ENCODE data around the gene THAP11. TPM values are rescaled to one million over a fixed set of nuclear protein-coding genes. Genes with fewer than 3 reads are reported as not detected.

The THAP11 gene
- polyA plus RNA-seq, 1 donor from 2014 or later: 42.6 TPM

- peak overlapping the region; percentile 97 for H3K4me3 ChIP-seq (ENCODE audit: low read length)
- no peaks in the 10 kb centered on the region for H3K9me2 ChIP-seq (ENCODE audit: insufficient read depth, low read length)
- H2AFZ ChIP-seq (ENCODE audit: low read depth, low read length): no peak overlapping the region
- H3K27me3 ChIP-seq (ENCODE audit: insufficient read depth, low read depth, low read length): no peaks in the 10 kb centered on the region
- no peaks in the 10 kb centered on the region for H3K36me3 ChIP-seq (ENCODE audit: insufficient read depth, low read length)
- no peaks in the 10 kb centered on the region for H4K20me1 ChIP-seq (ENCODE audit: insufficient read depth)
- H3K9ac ChIP-seq (ENCODE audit: low read length): peak overlapping the region; percentile 96
- H3K27ac ChIP-seq (ENCODE audit: low read length): peak overlapping the region; percentile 97
- peaks cover 40% of the 10 kb centered on the region for H3K79me2 ChIP-seq (replicated peaks; ENCODE audit: insufficient read depth, low read length)
- no peaks in the 10 kb centered on the region for H3F3A ChIP-seq (ENCODE audit: insufficient read depth, low read length, poor library complexity, severe bottlenecking)
- TF ChIP-seq RAD21 (conservative IDR thresholded peaks at IDR 0.05): no peak
- peak; percentile 8 for TF ChIP-seq SMC3 (conservative IDR thresholded peaks at IDR 0.05; ENCODE audit: poor library complexity)
- peak; percentile 11 for TF ChIP-seq MXI1 (conservative IDR thresholded peaks at IDR 0.05; ENCODE audit: poor library complexity, severe bottlenecking)
- H3K9me3 ChIP-seq (ENCODE audit: low read length): no peaks in the 10 kb centered on the region
- H3K4me2 ChIP-seq (ENCODE audit: low read length): peak overlapping the region; percentile 79
These were observed 1.2 kb downstream of the THAP11 start for GRCh38 chr16:67843343-67843765.

GRCh38 chr16:67844497-67844896 is 2.4 kb downstream of the THAP11 start:
- Histone ChIP-seq H3K4me2 (ENCODE audit: low read length) (peak overlapping the region; percentile 79), H3K9me2 (ENCODE audit: insufficient read depth, low read length) (no peaks in the 10 kb centered on the region)

GRCh38 chr16:67845291-67846062 is 3.4 kb downstream of the THAP11 start:
- H2AFZ ChIP-seq (ENCODE audit: low read depth, low read length): no peak overlapping the region
- H3K36me3 ChIP-seq (ENCODE audit: insufficient read depth, low read length): no peaks in the 10 kb centered on the region
- peak overlapping the region; percentile 90 for H3K9ac ChIP-seq (ENCODE audit: low read length)
- no peaks in the 10 kb centered on the region for H3K27me3 ChIP-seq (ENCODE audit: insufficient read depth, low read depth, low read length)
- peak overlapping the region; percentile 97 for H3K4me3 ChIP-seq (ENCODE audit: low read length)
- H3F3A ChIP-seq (ENCODE audit: insufficient read depth, low read length, poor library complexity, severe bottlenecking): no peaks in the 10 kb centered on the region
- H3K4me2 ChIP-seq (ENCODE audit: low read length): peak overlapping the region; percentile 99
- peak overlapping the region; percentile 92 for H3K27ac ChIP-seq (ENCODE audit: low read length)
- no peaks in the 10 kb centered on the region for H4K20me1 ChIP-seq (ENCODE audit: insufficient read depth)
- H3K79me2 ChIP-seq (replicated peaks; ENCODE audit: insufficient read depth, low read length): peaks cover 50% of the 10 kb centered on the region
- TF ChIP-seq REST (IDR thresholded peaks at IDR 0.05; ENCODE audit: borderline replicate concordance): no peak
- no peak for TF ChIP-seq TAF1 (IDR thresholded peaks at IDR 0.05; ENCODE audit: low read depth)
- TF ChIP-seq EZH2 (IDR thresholded peaks at IDR 0.05; ENCODE audit: borderline replicate concordance, insufficient read depth, low read length, poor library complexity, severe bottlenecking): no peak
- no peak for TF ChIP-seq EP300 (conservative IDR thresholded peaks at IDR 0.05; ENCODE audit: poor library complexity, severe bottlenecking)
- no peak for TF ChIP-seq POLR2AphosphoS5 (IDR thresholded peaks at IDR 0.05)
- TF ChIP-seq RAD21 (conservative IDR thresholded peaks at IDR 0.05): no peak
- TF ChIP-seq CTCF (IDR thresholded peaks at IDR 0.05; ENCODE audit: poor library complexity, severe bottlenecking): no peak
- no peak for TF ChIP-seq SMC3 (conservative IDR thresholded peaks at IDR 0.05; ENCODE audit: poor library complexity)
- TF ChIP-seq MXI1 (conservative IDR thresholded peaks at IDR 0.05; ENCODE audit: poor library complexity, severe bottlenecking): no peak
- H3K9me3 ChIP-seq (ENCODE audit: low read length): no peaks in the 10 kb centered on the region
- no peaks in the 10 kb centered on the region for H3K9me2 ChIP-seq (ENCODE audit: insufficient read depth, low read length)

More at GRCh38 chr16:67844497-67844896, 2.4 kb downstream of the THAP11 start:
- Histone ChIP-seq H3K79me2 (replicated peaks; ENCODE audit: insufficient read depth, low read length) (peaks cover 46% of the 10 kb centered on the region), H3K4me3 (ENCODE audit: low read length) (peak overlapping the region; percentile 97), H3K9me3 (ENCODE audit: low read length) (no peaks in the 10 kb centered on the region), H2AFZ (ENCODE audit: low read depth, low read length) (no peak overlapping the region), H4K20me1 (ENCODE audit: insufficient read depth) (no peaks in the 10 kb centered on the region), H3K9ac (ENCODE audit: low read length) (peak overlapping the region; percentile 96), H3K36me3 (ENCODE audit: insufficient read depth, low read length) (no peaks in the 10 kb centered on the region), H3K27ac (ENCODE audit: low read length) (no peak overlapping the region), H3K27me3 (ENCODE audit: insufficient read depth, low read depth, low read length) (no peaks in the 10 kb centered on the region), H3F3A (ENCODE audit: insufficient read depth, low read length, poor library complexity, severe bottlenecking) (no peaks in the 10 kb centered on the region)
- TF ChIP-seq TAF1 (IDR thresholded peaks at IDR 0.05; ENCODE audit: low read depth) (no peak), CTCF (IDR thresholded peaks at IDR 0.05; ENCODE audit: poor library complexity, severe bottlenecking) (no peak), RAD21 (conservative IDR thresholded peaks at IDR 0.05) (no peak), POLR2AphosphoS5 (IDR thresholded peaks at IDR 0.05) (no peak), MXI1 (conservative IDR thresholded peaks at IDR 0.05; ENCODE audit: poor library complexity, severe bottlenecking) (no peak), EP300 (conservative IDR thresholded peaks at IDR 0.05; ENCODE audit: poor library complexity, severe bottlenecking) (no peak), SMC3 (conservative IDR thresholded peaks at IDR 0.05; ENCODE audit: poor library complexity) (no peak), EZH2 (IDR thresholded peaks at IDR 0.05; ENCODE audit: borderline replicate concordance, insufficient read depth, low read length, poor library complexity, severe bottlenecking) (no peak)

Data from neural cell (in vitro differentiated cells).